Erythroblast (primary cell): Measurements from ENCODE around the gene KRI1.
"Not testable (repeated sequence)": the region's sequence is repeated elsewhere in the genome, so short reads cannot be mapped to it uniquely, and the experiment has no call there.

Source experiments
- DNase-seq, 2 experiments: peaks; one replicate each; lab custom pipeline; 2025; lab: John Stamatoyannopoulos, UW
- GATA1 ChIP-seq: IDR thresholded peaks from 2 replicates; pipeline ENCODE4 v1.6.1; 2011; ENCODE audit warnings: low read depth, mild to moderate bottlenecking, control low read depth, low read length, moderate library complexity
- POLR2A ChIP-seq: IDR thresholded peaks from 2 replicates; pipeline ENCODE4 v1.6.1; 2011; ENCODE audit warnings: mild to moderate bottlenecking, low read length

The KRI1 gene

DNA sequence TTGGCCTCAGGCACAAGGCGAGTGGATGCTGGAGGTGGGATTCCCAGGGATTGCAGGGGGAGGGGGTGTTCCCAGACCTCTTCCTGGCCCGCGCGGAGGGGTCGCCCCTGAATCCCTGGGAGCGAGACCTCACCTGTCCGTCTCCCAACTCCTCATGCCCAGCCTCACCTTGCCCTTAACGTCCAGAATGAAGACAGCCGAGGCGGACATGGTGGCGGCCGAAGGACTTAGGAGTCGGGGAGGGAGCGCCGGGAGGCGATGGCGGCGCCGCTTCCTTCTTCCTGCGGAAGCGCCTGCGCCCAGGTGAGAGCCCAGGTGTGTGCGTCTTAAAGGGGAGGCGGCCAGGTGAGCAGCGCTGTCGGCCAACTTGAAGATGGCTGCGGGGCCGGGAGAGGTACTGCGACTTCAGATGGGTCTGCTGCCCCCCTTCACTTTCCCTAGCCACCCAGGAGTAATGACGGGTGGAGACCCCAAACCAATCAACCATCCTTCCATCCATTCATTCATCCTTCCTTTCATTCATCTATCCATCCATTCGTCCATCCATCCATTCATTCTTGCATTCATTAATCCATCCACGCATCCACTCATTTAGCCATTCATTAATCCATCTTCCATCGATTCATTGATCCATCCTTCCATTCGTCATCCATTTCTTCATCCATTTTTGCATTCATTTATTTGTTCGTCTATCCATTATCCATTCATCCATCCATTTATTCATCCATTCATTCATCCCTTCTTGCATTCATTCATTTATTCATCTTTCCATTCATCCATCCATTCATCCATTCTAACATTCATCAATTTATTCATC lies 21.4 kb upstream of the KRI1 start, which contains the start of gene AP1M2:
Gene AP1M2, minus strand, starts transcription at position 291 of the 817 bp plus-strand sequence. Its CDS starts 81 bp downstream, at position 210.
- no peak for TF ChIP-seq POLR2A
- TF ChIP-seq GATA1, result no peak
- DNase-seq, result no peak

GRCh38 chr19:10586396-10586795 lies 20.6 kb upstream of the KRI1 start:
- TF ChIP-seq POLR2A, result no peak
- TF ChIP-seq GATA1, result no peak
- DNase-seq, result no peak

GRCh38 chr19:10583036-10583776 lies 17.4 kb upstream of the KRI1 start:
- no peak for DNase-seq
- no peak for TF ChIP-seq GATA1
- no peak for TF ChIP-seq POLR2A

- no peak for DNase-seq
Observed at GRCh38 chr19:10582091-10582490, 16.3 kb upstream of the KRI1 start.

DNA sequence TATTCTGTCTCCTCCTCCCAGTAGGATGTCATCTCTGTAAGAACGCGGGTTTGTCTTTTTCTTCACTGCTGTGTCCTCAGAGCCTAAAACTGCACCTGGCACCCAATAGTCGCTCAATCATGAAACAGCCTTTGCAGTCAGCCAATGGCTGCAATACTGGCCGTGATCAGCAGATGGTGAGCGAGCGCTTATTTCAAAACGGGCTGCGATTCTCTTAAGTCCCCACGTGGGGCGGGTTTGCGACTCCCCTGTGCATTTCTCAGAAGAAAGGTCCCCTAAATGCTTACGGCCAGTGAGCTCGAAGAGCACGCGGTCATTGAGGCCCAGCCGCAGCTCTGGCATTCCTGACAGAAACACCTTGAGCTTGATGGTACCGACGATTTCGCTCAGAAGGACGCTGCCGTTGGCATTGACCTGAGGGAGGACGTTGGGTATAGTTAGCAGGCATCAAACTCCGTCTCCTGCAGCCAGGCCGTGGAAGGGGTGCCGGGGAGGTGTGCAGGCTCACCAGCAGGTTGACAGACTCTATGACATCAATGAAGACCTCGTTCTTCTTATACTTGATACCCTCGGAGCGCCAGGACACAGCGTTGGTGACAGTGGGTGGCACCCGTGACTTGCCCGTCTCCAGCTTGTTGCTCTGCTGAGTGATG lies 15.3 kb upstream of the KRI1 start:
- TF ChIP-seq GATA1 (no peak), POLR2A (no peak)
- DNase-seq, result peak; percentile 94 to 96

More at GRCh38 chr19:10582091-10582490, 16.3 kb upstream of the KRI1 start:
- TF ChIP-seq POLR2A (no peak), GATA1 (no peak)

GRCh38 chr19:10577951-10578350 lies 12.1 kb upstream of the KRI1 start:
- DNase-seq, result no peak
- TF ChIP-seq GATA1 (no peak), POLR2A (no peak)

GRCh38 chr19:10575011-10575716 lies 9.4 kb upstream of the KRI1 start:
- DNase-seq, result no peak
- TF ChIP-seq GATA1 (no peak), POLR2A (no peak)

DNA sequence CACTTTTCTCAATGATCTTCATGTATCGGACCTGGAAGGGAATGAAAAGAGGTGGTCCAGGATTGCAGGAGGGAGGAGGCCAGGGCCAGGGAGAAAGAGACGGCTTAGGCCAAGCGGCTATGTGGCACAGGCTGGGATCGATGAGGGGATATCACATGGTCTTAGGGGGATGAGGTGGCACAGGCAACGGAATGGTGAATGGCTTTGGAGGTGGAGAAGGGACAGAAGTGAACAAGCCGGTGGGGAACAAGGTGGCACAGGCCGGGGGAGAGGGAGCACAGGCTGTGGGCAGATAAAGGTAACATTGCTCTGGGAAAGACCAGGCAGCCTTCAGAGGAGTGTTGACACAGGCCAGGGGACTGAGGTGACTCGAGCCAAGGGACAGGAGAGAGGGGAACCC lies 8.7 kb upstream of the KRI1 start:
- no peak for DNase-seq

GRCh38 chr19:10573793-10574192 lies 8.0 kb upstream of the KRI1 start:
- DNase-seq, result not testable (repeated sequence)

More for the DNA sequence above, 8.7 kb upstream of the KRI1 start:
- TF ChIP-seq GATA1 (no peak), POLR2A (no peak)

DNA sequence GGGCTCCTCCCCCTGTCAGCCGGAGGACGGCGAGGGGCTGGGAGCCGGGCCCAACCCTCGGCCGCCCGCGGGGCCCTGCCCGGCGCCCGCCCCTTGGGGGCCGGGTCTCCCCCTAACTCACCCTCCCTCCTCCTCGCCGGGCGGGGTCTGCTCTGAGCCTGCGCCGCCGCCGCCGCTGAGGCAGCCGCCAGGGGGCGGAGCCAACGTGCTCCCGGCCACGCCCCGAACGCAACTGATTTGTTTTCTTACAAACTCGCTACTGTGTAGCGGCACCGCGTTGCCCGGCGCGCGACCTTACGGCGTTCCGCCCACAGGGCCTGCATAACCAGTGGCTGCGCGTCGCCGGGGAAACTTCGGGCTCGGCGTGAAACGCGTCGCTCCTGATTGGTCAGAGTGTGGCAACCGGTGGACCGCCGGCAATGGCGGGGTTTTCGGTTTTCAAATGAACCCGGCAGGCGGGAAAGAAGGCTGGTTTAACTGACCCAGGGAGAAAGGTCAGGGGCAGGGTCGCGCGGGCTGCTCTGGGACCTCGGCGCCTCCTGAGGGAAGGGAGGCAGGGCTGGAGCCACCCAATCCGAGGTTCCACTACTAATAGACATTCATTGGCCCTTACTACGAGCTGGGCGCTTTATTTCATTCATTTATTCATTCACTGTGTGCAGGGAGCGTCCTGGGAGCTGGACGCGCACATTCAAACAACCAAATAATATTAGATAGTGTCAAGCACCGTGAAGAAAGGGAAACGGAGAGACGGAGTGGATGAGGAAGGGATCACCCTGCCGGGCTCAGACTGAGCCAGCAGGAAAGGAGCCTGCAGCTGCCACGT lies 3.2 kb upstream of the KRI1 start, which contains the start of gene CDKN2D:
Gene CDKN2D, minus strand, starts transcription at position 154 of the 826 bp plus-strand sequence. CDS start 326 bp downstream, outside the sequence.
- peak; percentile 100 for DNase-seq
- TF ChIP-seq GATA1, result no peak
- peak; percentile 72 for TF ChIP-seq POLR2A

- peak; percentile 84 to 89 for DNase-seq
Observed at GRCh38 chr19:10568062-10568825, 2.4 kb upstream of the KRI1 start.

GRCh38 chr19:10567656-10568055 lies 1.8 kb upstream of the KRI1 start:
- TF ChIP-seq POLR2A (no peak), GATA1 (no peak)
- DNase-seq, result no peak

More at GRCh38 chr19:10568062-10568825, 2.4 kb upstream of the KRI1 start:
- no peak for TF ChIP-seq POLR2A
- TF ChIP-seq GATA1, result no peak
